Chondrocyte (in vitro differentiated cells): ENCODE measurements around the gene TLCD1. TPM values are rescaled to one million over a fixed set of nuclear protein-coding genes. Genes with fewer than 3 reads are reported as not detected.

Experiments
- DNase-seq: peaks from one replicate; pipeline ENCODE4 v3.0.0; 2021; ENCODE audit warnings: mixed read lengths, low spot score
- H3K27ac Mint-ChIP-seq: one replicate; pipeline ENCODE4 v1.8.0; 2021; ENCODE audit warnings: mild to moderate bottlenecking, moderate library complexity, mixed read lengths; ENCODE audit not compliant: unreplicated experiment
- H3K27me3 Mint-ChIP-seq: 2 replicates; pipeline ENCODE4 v1.8.0; 2021; ENCODE audit warnings: low read depth, mixed read lengths
- H3K36me3 Mint-ChIP-seq: 2 replicates; pipeline ENCODE4 v1.8.0; 2021; ENCODE audit warnings: low read depth, mixed read lengths
- H3K4me1 Mint-ChIP-seq: 2 replicates; pipeline ENCODE4 v1.8.0; 2021; ENCODE audit warnings: low read depth, mild to moderate bottlenecking, mixed read lengths
- H3K4me3 Mint-ChIP-seq: one replicate; pipeline ENCODE4 v1.8.0; 2021; ENCODE audit warnings: mild to moderate bottlenecking, moderate library complexity, mixed read lengths; ENCODE audit not compliant: unreplicated experiment
- H3K9me3 Mint-ChIP-seq: 2 replicates; pipeline ENCODE4 v1.8.0; 2021; ENCODE audit warnings: low read depth, mixed read lengths
- total RNA-seq: library from RNA; stranded (reverse); gene quantifications from 3 replicates; pipeline ENCODE4 v1.2.1, GENCODE V29; 2021
- TF ChIP-seq, protein P1 (sequence below): fragments of 200-600 bp; sonication (generic); IDR thresholded peaks from 2 replicates; pipeline ENCODE4 v1.5.0; 2021; ENCODE audit warnings: antibody characterized with exemption, mild to moderate bottlenecking, moderate library complexity

Gene TLCD1
- total RNA-seq, 1 donor from 2014 or later = 12.9 TPM

DNA sequence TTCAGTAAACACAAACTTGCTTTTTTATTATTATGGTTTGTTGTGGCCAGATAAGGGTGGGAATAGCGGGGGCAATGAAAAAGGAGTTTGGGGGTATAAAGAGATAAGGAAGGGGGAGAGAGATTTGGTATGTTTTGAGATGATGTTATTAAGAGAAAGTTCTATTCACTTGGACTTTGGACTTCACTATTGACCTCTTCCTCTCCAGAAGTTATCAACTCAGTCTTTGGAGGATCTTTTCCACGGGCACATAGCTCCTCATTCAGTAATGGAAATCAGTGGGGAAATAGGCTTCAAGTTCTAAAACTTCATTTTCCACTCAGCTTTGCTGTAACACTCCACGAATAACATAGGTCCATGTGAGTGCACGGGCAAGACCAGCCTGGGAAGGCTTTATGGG, 37.6 kb downstream of the TLCD1 start:
- H3K4me3 Mint-ChIP-seq = no peak overlapping the region
- no peaks in the 10 kb centered on the region for H3K4me1 Mint-ChIP-seq
- H3K36me3 Mint-ChIP-seq = peaks cover 52% of the 10 kb centered on the region
- H3K27ac Mint-ChIP-seq = no peak overlapping the region
- H3K9me3 Mint-ChIP-seq = no peaks in the 10 kb centered on the region
- no peak for DNase-seq
- TF ChIP-seq, protein P1, sequence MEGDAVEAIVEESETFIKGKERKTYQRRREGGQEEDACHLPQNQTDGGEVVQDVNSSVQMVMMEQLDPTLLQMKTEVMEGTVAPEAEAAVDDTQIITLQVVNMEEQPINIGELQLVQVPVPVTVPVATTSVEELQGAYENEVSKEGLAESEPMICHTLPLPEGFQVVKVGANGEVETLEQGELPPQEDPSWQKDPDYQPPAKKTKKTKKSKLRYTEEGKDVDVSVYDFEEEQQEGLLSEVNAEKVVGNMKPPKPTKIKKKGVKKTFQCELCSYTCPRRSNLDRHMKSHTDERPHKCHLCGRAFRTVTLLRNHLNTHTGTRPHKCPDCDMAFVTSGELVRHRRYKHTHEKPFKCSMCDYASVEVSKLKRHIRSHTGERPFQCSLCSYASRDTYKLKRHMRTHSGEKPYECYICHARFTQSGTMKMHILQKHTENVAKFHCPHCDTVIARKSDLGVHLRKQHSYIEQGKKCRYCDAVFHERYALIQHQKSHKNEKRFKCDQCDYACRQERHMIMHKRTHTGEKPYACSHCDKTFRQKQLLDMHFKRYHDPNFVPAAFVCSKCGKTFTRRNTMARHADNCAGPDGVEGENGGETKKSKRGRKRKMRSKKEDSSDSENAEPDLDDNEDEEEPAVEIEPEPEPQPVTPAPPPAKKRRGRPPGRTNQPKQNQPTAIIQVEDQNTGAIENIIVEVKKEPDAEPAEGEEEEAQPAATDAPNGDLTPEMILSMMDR = no peak
- H3K27me3 Mint-ChIP-seq = no peaks in the 10 kb centered on the region

DNA sequence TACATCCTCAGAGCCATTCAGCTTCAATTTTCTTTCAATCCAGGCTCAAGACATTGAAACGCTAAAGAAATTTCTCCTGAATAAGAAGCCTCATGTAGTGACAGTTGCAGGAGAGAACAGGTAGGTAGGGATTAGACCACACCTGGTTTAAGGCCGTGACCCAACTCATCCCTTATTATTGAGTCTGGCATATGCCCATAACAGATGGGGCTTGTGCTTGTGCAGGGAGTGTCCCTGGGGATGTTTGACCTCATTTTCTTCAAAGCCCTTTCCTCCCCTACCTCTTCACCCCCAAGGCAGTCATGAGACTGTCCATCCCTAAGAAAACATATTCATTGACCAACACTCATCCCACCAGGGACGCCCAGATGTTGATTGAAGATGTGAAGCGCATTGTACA, 39.7 kb downstream of the TLCD1 start:
- Mint-ChIP-seq H3K27ac (no peak overlapping the region), H3K27me3 (no peaks in the 10 kb centered on the region), H3K9me3 (no peaks in the 10 kb centered on the region), H3K4me1 (no peaks in the 10 kb centered on the region), H3K4me3 (no peak overlapping the region), H3K36me3 (peaks cover 62% of the 10 kb centered on the region)
- DNase-seq = no peak
- TF ChIP-seq, protein P1 = no peak

DNA sequence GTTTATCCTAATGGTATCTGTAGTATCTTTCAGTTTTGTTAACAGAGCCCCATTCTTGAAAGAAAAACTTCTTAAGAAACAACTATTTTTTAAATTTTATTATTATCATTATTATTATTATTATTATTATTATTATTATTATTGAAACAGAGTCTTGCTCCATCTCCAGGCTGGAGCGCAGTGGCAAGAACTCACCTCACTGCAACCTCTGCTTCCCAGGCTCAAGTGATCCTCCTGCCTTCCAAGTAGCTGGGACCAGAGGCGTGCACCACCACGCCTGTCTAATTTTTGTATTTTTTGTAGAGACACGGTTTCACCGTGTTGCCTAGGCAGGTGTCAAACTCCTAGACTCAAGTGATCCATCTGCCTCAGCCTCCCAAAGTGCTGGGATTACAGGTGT, 40.7 kb downstream of the TLCD1 start:
- H3K9me3 Mint-ChIP-seq = no peaks in the 10 kb centered on the region

DNA sequence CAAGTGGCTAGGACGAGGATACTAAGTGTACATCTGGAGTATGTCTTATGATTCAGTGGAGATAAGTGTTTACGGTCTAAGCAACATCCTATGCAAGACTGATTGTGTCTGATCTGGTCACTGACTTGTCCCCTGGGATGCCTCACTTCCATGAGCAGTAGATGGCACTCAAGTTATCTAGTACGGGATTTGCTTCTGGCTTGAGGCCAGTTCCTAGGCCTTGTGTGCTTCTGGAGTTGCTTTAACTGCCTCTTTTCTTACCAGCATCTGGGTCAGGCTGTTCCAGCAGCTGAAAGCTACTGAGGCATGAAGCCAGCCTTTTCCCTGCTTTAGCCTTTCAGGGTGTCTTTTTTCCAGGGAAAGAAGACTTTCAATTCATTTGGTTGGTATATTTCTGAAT, 41.1 kb downstream of the TLCD1 start:
- Mint-ChIP-seq H3K27ac (no peak overlapping the region), H3K4me3 (no peak overlapping the region), H3K36me3 (peaks cover 63% of the 10 kb centered on the region), H3K9me3 (no peaks in the 10 kb centered on the region), H3K4me1 (no peaks in the 10 kb centered on the region), H3K27me3 (no peaks in the 10 kb centered on the region)
- TF ChIP-seq, protein P1 = peak; percentile 27
- DNase-seq = no peak

More for the DNA sequence above, 40.7 kb downstream of the TLCD1 start:
- H3K4me3 Mint-ChIP-seq = no peak overlapping the region
- TF ChIP-seq, protein P1 = no peak
- H3K4me1 Mint-ChIP-seq = no peaks in the 10 kb centered on the region
- H3K36me3 Mint-ChIP-seq = peaks cover 65% of the 10 kb centered on the region
- H3K27ac Mint-ChIP-seq = no peak overlapping the region
- DNase-seq = no peak
- no peaks in the 10 kb centered on the region for H3K27me3 Mint-ChIP-seq

DNA sequence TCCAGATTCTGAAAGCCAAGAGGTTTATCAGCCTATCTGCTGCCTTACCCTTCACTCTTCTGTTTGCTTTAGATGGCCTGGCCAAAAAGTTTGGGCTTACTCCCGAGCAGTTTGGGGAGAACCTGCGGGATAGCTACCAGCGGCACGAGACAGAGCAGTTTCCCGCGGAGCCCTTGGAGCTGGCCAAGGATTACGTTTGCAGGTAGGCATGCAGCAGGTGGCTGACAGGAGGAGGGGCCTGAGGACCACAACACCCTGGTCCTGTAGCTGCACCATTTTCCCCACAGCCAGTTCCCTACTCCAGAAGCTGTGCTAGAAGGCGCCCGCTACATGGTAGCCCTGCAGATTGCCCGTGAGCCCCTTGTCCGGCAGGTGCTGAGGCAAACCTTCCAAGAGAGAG, 43.4 kb downstream of the TLCD1 start:
- Mint-ChIP-seq H3K4me1 (no peaks in the 10 kb centered on the region), H3K4me3 (no peak overlapping the region), H3K9me3 (no peaks in the 10 kb centered on the region), H3K27ac (no peak overlapping the region), H3K36me3 (peaks cover 58% of the 10 kb centered on the region), H3K27me3 (no peaks in the 10 kb centered on the region)
- TF ChIP-seq, protein P1 = no peak
- DNase-seq = no peak
